GM18498 (cell line): Measurements from ENCODE around the gene TFB1M.
A peak's percentile ranks its signal among the peaks of the same experiment; 100 is the strongest.

Source experiments
- ATAC-seq: cut with Tn5 transposase; IDR thresholded peaks from one replicate; pipeline ENCODE4 v1.9.1; 2021; ENCODE audit warnings: mild to moderate bottlenecking, moderate library complexity; ENCODE audit not compliant: unreplicated experiment

Gene TFB1M

DNA sequence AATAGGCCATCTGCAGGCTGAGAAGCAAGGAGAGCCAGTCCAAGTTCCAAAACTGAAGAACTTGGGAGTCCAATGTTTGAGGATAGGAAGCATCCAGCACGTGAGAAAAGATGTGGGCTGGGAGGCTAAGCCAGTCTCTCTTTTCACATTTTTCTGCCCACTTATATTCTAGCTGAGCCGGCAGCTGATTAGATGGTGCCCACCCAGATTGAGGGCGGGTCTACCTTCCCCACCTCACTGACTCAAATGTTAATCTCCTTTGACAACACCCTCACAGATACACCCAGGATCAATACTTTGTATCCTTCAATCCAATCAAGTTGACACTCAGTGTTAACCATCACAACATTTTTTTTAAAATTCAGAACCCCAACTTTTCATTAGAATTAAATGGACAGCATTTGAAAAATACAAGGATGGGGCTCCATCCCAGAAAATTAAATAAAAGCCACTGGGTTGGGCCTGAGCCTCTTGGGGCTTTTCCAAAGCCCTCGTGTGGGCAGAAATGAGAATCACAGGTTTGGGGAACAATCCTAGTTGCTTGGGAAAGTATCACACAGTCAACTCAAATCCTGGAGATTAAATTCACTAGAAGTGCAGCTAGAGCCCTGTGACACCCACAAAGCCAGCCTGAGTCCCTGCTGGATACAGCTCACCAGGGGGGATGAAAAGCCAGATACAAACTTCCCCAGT, 48.3 kb downstream of the TFB1M start:
- ATAC-seq = no peak

DNA sequence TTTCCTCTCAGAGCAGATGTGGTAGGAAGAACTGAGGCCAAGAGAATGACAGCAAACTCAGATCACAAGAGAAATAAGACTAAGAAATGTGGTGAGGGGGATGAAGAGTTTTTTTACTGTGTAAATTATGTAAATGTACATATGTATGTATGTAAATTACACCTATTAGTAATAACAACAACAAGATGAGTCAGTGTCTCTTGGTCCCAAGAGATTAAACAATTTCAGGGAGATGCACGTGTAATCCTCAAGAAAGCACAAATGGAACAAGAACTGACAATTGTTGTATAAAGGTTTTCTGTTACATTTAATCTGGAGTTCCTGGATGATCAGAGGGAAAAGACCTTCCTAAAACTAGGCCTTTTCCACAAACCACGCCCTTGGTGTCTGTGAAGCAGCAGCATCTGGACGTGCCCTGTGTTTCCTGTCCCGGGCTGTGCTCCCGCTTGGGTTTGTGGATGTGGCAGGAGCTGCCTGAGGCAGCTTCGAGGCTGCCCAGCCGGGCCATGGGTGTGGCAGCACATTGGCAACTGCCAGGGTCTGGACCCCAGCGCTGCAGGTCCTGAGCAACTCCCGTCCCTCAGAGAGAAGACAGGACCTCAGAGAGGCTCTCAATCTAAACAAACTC, 49.5 kb downstream of the TFB1M start:
- ATAC-seq = no peak

DNA sequence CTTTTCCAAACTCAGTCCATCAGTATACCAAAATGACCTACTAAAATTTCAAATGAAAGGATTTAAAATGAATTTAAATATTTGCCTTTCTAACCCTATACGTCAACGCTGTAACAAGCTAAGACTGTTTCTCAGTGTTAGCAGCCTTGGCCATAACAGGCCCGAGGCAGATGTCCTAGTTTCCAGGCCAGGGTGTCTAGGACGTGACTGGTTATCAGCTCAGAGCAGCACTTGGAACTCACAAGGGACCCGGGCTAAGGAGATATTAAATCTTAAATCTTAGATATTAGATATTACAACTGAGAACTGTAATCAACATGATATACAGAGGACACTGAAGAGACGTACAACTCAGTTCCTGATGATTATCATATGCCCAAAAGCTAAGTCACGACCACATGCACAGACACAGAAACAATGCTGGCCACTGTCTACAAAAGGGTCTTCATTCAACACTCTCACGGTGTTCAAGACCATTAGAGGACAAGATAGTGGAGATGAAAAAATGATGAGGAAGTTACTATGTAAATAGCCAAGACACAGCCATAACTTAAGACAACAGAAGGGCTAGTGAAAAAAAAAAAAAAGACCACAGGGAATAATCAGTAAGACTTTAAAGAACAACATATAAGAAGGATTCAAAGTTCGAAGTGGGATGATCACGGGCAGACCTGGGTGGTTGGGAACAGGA, 50.8 kb downstream of the TFB1M start, which contains the start of gene CLDN20:
TSS of gene CLDN20 (plus strand) at position 641 of the 691 bp plus-strand sequence. CDS start 11,707 bp downstream, outside the sequence.
- no peak for ATAC-seq

DNA sequence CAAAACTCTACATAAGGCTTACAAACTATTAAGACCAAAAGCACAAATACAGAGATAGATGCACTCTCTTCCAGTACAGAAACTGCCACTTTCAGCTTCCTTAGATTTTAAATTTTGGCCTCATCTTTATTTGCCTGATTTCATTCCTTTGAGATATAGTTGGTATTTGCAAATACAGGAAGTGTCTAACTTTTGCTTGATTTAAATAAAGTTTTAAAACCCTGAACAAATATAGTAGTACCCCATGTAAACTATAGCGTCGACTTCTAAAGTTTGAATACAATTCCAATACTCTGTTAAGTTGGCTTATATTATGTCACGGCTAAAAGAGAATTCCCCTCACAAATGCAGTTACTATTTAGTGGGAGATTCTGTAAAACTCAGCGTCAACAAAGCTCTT, 51.6 kb downstream of the TFB1M start:
- ATAC-seq = no peak

DNA sequence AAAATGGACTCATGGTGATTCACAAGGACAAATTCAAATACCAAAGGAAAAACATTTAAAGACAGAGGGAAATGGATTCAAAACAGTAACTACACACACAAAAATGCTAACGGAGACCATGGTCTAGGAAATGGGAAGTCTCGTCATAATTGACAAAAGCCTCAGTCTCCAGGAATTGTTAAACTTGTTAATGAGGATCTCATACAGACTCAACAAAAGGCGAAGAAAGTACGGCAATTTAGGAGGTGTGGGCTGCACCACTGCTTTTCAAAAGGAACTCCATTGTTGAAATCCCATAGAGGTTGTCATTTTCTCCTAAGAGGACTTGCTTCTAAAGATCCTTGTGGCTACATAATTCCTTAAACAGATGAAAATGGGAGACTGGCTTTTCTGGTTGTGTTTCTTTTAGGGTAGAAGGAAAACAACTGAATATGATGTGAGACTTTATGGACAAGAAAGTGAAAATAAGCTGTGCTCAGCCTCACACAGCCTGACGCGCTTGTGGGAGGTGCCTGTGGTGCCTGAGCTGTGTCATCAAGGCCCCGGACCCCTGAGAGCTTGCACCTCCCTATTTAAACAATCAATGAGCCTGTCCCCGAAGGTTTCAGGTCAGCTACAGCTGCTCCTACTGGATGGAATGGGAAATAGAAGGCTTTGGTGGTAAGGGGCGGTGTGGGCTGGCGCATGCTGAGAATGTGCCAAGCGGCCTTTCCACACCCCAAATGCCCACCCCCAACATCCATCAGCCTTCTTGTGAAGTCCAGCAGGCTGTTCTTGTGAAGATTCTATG, 53.0 kb downstream of the TFB1M start:
- peak; percentile 80 for ATAC-seq

DNA sequence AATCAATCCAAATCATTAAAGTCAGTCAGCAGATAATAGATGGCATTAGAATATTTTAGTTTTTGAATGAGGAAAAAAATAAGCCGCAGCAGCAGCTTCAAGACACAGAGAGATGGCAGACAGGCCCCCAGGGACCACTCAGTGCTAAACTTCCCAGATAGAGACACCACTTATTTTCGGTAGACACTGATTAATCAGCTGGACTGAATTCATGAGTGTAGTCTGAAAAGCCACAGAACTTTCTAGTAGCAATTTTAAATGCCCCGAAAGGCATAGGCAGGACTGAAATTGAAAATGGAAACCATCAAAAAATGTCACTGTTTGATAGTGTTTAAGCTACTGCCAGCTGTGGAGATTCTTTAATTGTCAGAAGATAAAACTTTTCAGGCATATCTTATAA, 53.6 kb downstream of the TFB1M start:
- ATAC-seq = no peak

DNA sequence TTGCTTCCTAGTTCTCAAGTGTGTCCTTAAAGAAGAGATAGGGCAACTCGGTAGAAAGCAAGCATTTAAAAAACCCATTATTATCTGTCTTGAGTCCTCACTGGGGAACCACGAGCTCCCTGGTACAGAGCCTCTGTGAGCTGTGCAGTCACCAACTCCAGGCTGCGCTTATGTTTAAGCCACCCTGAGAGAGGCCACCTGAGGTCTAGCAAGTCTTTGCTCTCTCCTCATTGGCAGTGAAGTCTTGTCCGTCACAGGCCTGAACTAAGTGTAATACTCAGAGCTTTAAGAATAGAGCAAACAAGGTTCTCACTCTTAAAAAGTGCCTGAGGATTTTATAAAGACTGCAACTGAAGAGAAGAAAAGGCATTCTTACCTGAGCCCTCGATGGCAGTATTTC, 54.4 kb downstream of the TFB1M start:
- ATAC-seq = no peak

DNA sequence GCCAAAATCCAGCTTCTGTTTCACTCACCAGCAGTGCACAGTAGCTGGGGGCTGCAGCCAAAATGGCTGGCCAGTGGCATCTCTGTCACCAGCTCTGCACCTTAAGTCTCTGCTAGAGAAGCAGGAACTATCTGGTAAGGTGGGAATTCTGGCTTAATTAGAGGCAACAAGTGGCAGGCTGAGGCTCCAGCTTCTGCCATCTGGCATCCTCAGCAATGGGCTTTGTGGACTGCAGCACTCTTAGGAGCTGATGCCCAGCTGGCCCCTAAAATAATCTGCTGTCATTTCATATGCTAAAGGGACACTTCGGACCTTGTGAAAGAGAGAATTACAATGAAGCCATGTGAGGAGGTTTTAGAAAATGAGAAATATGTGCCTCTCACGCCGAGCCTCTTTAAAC, 55.1 kb downstream of the TFB1M start:
- ATAC-seq = no peak

DNA sequence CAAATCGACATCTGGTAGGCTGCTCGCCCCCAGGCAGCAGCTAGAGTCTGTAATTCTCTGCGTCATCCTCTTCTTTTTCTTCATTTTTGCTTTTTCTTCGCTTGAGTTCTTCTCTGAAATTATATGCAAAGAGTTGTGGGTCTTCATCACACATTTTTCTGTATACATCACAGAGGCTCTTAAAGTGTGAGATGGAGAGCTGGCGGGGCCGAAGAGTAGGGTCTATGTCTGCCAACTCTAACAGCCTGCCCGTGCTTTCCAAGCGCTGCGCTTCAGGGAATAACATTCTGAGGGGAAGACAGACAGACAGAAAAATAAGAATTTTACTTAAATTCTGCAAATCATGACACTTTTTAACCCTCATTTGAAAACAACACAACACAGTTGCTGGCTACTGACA, 56.5 kb downstream of the TFB1M start:
- no peak for ATAC-seq

DNA sequence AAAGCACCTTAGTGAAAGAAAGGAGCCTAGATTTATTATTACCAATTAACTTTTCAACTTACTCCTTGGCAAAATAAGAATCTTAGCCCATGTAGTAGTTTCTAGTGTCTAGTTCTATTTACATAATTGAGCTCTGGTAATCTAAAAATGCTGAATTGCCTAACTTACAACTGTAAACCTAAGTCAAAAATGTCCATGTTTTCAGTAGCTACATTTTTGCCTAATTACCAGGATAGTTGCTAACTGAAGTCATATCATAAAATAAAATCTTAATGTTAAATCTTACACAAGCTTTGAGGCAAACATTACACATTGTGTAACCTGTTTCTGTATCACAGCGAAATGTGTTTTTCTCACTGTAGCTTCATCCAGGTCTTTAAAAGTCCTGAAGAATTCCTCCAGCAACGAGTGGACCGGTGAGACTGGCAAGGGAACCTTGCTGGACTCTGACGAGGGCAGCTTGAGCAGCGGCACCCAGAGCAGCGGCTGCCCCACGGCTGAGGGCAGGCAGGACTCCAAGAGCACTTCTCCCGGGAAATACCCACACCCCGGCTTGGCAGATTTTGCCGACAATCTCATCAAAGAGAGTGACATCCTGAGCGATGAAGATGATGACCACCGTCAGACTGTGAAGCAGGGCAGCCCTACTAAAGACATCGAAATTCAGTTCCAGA, 58.0 kb downstream of the TFB1M start:
- ATAC-seq = no peak

DNA sequence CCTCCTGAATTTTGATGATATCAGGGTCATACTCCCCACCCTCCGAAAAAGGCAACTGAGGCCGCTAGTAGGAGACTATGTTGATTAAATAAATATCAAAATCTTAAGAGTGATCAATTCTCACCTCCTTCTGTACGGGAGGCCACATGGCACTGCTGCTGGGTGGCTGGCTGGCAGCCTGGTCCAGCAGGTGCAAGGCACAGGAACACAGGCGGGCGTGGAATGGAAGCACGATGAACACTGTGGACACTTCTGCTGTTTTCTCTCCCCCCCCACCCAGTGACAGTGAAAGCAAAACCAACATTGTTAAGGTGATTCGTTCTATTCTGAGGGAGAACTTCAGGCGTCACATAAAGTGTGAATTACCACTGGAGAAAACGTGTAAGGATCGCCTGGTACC, 60.1 kb downstream of the TFB1M start:
- ATAC-seq = no peak

DNA sequence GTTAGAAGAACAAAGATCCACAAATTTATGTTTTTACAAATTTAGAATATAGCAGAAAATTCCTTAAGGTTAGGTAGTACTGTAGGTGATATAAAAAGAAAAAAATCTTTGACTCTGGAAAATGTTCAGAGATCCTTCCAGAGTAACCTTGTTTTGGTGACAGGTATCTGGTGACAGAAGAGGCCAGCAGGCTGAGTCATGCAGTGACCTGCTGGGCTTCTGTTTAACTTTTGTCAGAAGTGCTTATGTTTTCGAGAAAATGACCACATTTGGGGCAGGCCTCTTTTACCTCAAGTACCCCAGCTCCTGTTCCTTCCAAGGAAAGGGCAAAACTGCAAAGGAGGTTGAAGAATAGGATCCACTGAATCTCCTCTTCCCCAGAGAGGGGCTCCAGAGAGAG, 60.9 kb downstream of the TFB1M start:
- ATAC-seq = no peak

DNA sequence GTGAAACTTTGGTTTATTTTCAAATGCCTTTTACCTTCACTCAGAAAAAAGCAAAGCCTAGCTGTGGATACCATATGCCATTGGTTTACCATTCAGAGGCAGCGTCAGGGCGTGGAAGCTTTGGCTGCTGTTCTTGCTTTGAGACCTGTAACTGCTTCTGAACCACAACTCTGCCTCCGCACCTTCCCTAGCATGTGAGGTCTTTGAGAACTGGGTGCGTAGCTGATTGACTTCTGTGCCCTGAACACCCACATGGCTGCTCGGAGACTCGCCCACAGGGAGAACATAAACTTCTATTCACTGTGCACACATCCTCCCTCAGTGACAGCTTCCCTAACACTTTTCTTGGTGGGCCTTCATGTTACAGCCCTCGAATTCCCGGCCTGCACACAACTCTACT, 61.7 kb downstream of the TFB1M start:
- no peak for ATAC-seq

DNA sequence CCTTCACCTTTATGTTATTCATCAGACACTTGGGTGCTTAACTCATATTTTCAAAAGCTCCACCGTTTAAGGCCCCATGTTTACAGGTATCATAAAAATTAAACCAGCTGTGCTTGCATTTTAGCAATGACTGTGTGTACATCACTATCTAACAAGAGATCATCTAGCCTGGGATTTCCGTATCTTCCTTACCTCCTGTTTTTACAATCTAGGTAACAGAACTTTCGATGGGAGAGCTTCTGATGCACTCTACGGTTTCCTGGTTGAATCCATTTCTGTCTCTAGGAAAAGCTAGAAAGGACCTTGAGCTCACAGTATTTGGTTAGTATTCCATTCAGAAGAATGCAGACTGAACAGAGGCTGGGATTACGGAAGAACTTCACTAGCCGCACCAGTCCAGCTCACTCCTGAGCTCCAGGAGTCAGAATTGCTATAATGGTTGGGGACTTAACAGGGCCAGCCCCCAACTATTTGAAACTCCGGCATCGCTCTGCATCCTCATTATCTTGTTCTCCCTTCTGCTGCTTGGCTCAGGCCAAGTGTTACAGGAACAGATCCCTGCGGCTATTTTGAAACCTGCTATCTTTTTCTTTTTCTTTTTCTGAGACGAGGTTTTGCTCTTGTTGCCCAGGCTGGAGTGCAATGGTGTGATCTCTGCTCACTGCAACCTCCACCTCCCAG, 63.4 kb downstream of the TFB1M start:
- ATAC-seq = no peak

DNA sequence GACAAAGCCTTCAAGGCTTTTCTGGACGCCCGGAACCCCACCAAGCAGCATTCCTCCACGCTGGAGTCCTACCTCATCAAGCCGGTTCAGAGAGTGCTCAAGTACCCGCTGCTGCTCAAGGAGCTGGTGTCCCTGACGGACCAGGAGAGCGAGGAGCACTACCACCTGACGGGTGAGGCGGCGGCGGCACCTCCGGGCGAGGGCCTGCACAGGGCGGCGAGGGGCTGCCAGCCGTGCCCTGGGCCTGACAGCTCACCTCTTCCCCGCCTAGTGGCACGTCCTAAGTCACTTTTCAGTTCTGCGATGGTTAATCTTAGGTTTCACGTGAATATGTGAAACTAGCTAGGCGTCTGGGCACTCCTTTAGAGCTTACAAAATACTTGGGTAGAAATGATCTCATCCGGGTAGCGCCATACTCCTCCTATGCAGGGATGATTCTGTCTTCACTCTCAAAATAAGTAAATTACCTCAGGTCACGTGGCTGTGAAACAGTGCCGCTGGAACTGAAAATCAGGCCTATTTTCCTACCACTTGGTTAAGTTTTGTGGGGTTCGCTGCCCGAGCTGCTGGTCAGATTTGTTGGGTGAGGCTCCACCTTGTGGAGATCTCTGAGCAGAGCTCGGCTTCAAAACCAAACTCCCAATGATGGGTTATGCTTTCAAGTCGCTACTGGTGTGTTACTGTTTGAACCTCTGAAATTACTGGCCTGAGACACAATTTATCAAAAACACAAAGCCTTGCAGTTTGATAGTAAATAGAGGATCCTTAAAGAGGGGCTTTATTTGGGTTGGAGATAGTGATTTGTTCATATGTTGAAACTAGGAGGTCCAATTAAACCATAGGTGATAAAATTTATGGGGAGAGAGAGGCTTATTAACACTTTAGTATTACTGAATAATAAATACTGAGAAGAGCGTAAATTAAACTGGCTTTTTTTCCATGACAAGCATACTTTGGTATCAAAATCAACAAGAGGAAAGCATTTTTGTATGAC, 66.0 kb downstream of the TFB1M start:
- ATAC-seq = no peak

DNA sequence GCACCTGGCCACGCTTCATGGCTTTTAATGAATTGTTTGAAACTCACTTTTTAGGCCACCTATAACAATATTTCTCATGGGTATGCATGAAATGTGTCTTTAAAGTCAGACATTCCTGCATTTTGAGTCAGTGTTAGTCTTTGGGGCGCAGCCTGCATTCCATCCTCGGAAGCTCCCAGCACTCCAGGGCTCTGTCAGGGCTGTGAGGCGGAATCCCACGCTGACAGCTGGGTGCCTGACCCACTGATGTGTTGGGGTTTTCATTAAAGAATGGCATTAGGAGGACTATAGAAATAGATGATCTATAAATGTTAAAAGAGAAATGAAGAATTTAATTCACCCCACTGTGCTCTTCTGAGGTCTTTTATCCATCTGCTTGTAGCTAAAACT, 66.7 kb downstream of the TFB1M start:
- no peak for ATAC-seq

DNA sequence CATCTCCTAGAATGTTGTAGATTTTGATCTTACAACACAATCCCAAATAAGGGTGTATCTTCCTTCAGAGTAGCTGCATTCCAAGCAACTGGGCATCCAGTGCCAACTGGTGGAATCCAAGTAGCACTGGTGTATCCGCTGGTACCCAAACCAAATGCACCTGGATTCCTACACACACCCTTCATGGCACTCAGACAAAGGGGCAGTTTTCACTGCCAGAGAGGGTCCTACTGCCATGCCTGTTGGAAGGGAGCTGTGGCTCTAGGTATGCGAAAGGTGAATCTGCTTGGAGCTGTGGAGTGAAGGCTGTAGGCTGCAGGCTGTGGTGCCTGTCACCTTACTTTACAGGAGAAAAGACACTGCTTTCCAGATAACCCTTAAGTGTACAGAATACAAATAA, 67.5 kb downstream of the TFB1M start:
- no peak for ATAC-seq

DNA sequence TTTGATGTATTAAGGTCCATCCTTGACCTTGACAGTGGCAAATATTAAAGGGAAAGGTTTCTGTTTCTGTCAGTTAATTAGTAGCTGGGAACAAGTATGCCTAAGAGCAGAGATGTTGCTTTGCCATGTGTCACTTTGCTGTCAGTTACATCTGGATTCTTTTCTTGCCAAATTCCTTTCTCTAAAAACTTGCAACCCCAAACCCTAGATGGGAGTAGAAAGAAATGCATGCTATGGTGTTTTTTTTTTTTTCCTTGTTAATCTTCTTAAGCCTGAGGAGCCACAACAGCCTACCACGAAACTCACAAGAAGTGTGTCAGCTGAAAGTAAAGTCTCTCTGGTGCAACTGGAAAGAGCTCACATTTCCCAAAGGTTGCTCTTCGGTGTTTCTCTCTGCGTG, 68.5 kb downstream of the TFB1M start:
- ATAC-seq = no peak

DNA sequence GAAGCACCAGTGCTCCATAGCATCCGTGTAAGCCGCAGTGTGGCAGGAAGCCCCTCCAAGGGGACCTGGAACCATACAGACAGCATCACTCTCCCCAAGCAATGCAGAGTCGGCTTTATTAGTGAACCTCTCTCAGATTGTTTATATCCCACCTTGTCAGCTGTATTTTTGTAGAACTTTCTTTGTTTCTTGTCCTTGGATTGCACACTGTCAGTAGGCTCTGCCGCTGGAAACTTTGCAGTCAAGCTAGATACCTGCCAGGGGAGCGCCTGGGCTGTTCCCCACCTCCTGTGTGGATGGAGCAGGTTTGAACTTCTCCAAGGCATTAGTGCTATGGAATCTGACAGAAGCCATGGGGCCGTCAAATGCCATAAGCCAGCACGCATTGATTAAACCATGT, 69.1 kb downstream of the TFB1M start:
- ATAC-seq = no peak
